ENCODE data around the gene GLRX2. TPM values are rescaled to one million over a fixed set of nuclear protein-coding genes. Genes with fewer than 3 reads are reported as not detected.

GLRX2 gene
- total RNA-seq, 1 donor from 2014 or later = 1.9 TPM

- Mint-ChIP-seq H3K36me3 (peaks cover 43% of the 10 kb centered on the region), H3K4me3 (no peak overlapping the region), H3K4me1 (no peaks in the 10 kb centered on the region), H3K27ac (no peak overlapping the region), H3K9me3 (peaks cover 22% of the 10 kb centered on the region), H3K27me3 (ENCODE audit: insufficient read depth, low read depth) (no peaks in the 10 kb centered on the region)
- Histone ChIP-seq H2AFZ (replicated peaks) (no peak overlapping the region), H3K36me3 (peaks cover 41% of the 10 kb centered on the region), H3K9me3 (ENCODE audit: low read depth) (no peaks in the 10 kb centered on the region), H3K27me3 (no peaks in the 10 kb centered on the region), H3K4me1 (no peaks in the 10 kb centered on the region), H4K20me1 (ENCODE audit: low read depth) (no peaks in the 10 kb centered on the region), H3F3A (ENCODE audit: low read depth) (no peaks in the 10 kb centered on the region), H3K4me3 (no peak overlapping the region), H3K79me2 (ENCODE audit: low read depth) (peaks cover 22% of the 10 kb centered on the region), H3K9ac (no peak overlapping the region), H3K4me2 (no peak overlapping the region), H3K27ac (no peak overlapping the region)
- TF ChIP-seq EZH2 (IDR thresholded peaks at IDR 0.05) (no peak), CTCF (IDR thresholded peaks at IDR 0.05) (no peak), EZH2phosphoT487 (IDR thresholded peaks at IDR 0.05) (no peak)
- DNase-seq (ENCODE audit: low spot score) = no peak
These were observed 26.0 kb downstream of the GLRX2 start for GRCh38 chr1:193079187-193079586.

GRCh38 chr1:193077991-193078390 lies 27.2 kb downstream of the GLRX2 start:
- Histone ChIP-seq H3K4me3 (no peak overlapping the region), H3K9me3 (ENCODE audit: low read depth) (no peaks in the 10 kb centered on the region), H3K4me2 (no peak overlapping the region), H2AFZ (replicated peaks) (no peak overlapping the region), H3F3A (ENCODE audit: low read depth) (no peaks in the 10 kb centered on the region), H3K27ac (no peak overlapping the region), H3K36me3 (peaks cover 40% of the 10 kb centered on the region), H3K9ac (no peak overlapping the region), H3K27me3 (no peaks in the 10 kb centered on the region), H3K4me1 (no peaks in the 10 kb centered on the region), H3K79me2 (ENCODE audit: low read depth) (peaks cover 32% of the 10 kb centered on the region), H4K20me1 (ENCODE audit: low read depth) (no peaks in the 10 kb centered on the region)
- H3K27me3 Mint-ChIP-seq (ENCODE audit: insufficient read depth, low read depth) = no peaks in the 10 kb centered on the region
- no peak overlapping the region for H3K27ac Mint-ChIP-seq
- peaks cover 22% of the 10 kb centered on the region for H3K9me3 Mint-ChIP-seq
- DNase-seq (ENCODE audit: low spot score) = no peak
- H3K4me1 Mint-ChIP-seq = no peaks in the 10 kb centered on the region
- TF ChIP-seq EZH2phosphoT487 (IDR thresholded peaks at IDR 0.05) (no peak), EZH2 (IDR thresholded peaks at IDR 0.05) (no peak), CTCF (IDR thresholded peaks at IDR 0.05) (no peak)
- no peak overlapping the region for H3K4me3 Mint-ChIP-seq
- peaks cover 45% of the 10 kb centered on the region for H3K36me3 Mint-ChIP-seq

DNA sequence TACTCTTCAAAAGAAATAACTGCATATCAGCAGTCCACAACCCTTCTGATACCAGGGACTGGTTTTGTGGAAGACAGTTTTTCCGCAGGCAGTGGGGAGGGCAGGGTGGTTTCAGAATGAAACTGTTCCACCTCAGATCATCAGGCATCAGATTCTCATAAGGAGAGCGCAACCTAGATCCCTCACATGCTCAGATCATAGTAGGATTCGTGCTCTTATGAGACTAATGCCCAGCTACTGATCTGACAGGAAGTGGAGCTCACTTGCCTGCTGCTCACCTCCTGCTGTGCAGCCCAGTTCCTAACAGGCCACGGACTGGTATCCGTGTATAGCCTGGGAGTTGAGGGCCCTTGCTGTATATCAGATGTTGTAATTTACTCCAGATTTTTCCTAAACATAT lies 34.3 kb downstream of the GLRX2 start:
- H3K4me1 Mint-ChIP-seq = peaks cover 5% of the 10 kb centered on the region
- no peak overlapping the region for H3K4me2 ChIP-seq
- H3K27me3 ChIP-seq = no peaks in the 10 kb centered on the region

More for the DNA sequence above, 34.3 kb downstream of the GLRX2 start:
- Histone ChIP-seq H3K27ac (no peak overlapping the region), H3K4me1 (no peaks in the 10 kb centered on the region), H2AFZ (replicated peaks) (no peak overlapping the region), H3K79me2 (ENCODE audit: low read depth) (peaks cover 96% of the 10 kb centered on the region), H3K9ac (no peak overlapping the region), H4K20me1 (ENCODE audit: low read depth) (peaks cover 56% of the 10 kb centered on the region), H3K9me3 (ENCODE audit: low read depth) (no peaks in the 10 kb centered on the region), H3K4me3 (no peak overlapping the region), H3K36me3 (peaks cover 9% of the 10 kb centered on the region), H3F3A (ENCODE audit: low read depth) (no peaks in the 10 kb centered on the region)
- Mint-ChIP-seq H3K36me3 (peaks cover 24% of the 10 kb centered on the region), H3K27ac (no peak overlapping the region), H3K27me3 (ENCODE audit: insufficient read depth, low read depth) (no peaks in the 10 kb centered on the region), H3K9me3 (peaks cover 4% of the 10 kb centered on the region), H3K4me3 (no peak overlapping the region)
- no peak for DNase-seq (ENCODE audit: low spot score)
- TF ChIP-seq EZH2phosphoT487 (IDR thresholded peaks at IDR 0.05) = no peak
- TF ChIP-seq CTCF (IDR thresholded peaks at IDR 0.05) = no peak
- TF ChIP-seq EZH2 (IDR thresholded peaks at IDR 0.05) = no peak
